Progenitor cell of endocrine pancreas (in vitro differentiated cells): ENCODE results near the gene MAD1L1. TPM values are rescaled to one million over a fixed set of nuclear protein-coding genes. Genes with fewer than 3 reads are reported as not detected.

Experiments
- DNase-seq: peaks from one replicate; pipeline ENCODE4 v3.0.0; 2021; ENCODE audit warnings: low spot score; ENCODE audit not compliant: unreplicated experiment
- H3K27ac Mint-ChIP-seq: 2 replicates; pipeline ENCODE4 v1.8.0; 2021; ENCODE audit warnings: mild to moderate bottlenecking, moderate library complexity, mixed read lengths
- H3K27me3 Mint-ChIP-seq: 2 replicates; pipeline ENCODE4 v1.8.0; 2021; ENCODE audit warnings: mixed read lengths
- H3K36me3 Mint-ChIP-seq: 2 replicates; pipeline ENCODE4 v1.8.0; 2022; ENCODE audit warnings: mixed read lengths; ENCODE audit not compliant: insufficient read depth
- H3K4me1 Mint-ChIP-seq: 2 replicates; pipeline ENCODE4 v1.8.0; 2021; ENCODE audit warnings: low read depth, mixed read lengths
- H3K4me3 Mint-ChIP-seq: 2 replicates; pipeline ENCODE4 v1.8.0; 2021; ENCODE audit warnings: low read depth, mild to moderate bottlenecking, moderate library complexity, mixed read lengths
- H3K9me3 Mint-ChIP-seq: 2 replicates; pipeline ENCODE4 v1.8.0; 2021; ENCODE audit warnings: low read depth, mixed read lengths
- total RNA-seq: library from RNA; stranded (reverse); gene quantifications from 2 replicates; pipeline ENCODE4 v1.2.1, GENCODE V29; 2021
- TF ChIP-seq, protein P1 (sequence below): fragments of 200-600 bp; sonication (generic); IDR thresholded peaks from one replicate; pipeline ENCODE4 v1.5.0; 2021; ENCODE audit warnings: antibody characterized with exemption, mild to moderate bottlenecking; ENCODE audit not compliant: unreplicated experiment

MAD1L1 gene
- total RNA-seq, 1 donor from 2014 or later: 49.8 TPM

DNA sequence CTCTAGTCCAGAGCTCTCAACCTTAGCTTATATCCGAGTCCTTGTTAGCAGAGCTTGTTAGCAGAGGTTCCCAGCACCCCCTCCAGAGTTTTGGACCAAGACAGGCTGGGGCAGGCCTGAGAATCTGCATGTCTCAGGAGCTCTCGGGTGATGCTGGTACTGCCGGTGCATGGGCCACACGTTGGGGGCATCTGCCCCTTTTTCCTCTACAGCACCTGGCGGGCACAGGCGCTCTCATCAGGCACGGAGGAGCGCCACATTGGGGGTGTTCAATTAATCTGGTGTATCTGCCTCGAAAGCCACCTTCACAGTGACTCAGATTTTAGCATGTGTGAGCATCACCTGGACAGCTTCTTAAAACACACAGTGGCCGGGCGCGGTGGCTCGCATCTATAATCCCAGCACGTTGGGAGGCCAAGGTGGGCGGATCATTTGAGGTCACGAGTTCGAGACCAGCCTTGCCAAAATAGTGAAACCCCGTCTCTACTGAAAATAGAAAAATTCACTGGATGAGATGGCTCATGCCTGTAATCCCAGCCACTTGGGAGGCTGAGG lies 445.0 kb downstream of the MAD1L1 start:
- peaks cover 3% of the 10 kb centered on the region for H3K27me3 Mint-ChIP-seq
- peaks cover 12% of the 10 kb centered on the region for H3K9me3 Mint-ChIP-seq
- no peaks in the 10 kb centered on the region for H3K36me3 Mint-ChIP-seq
- TF ChIP-seq, protein P1, sequence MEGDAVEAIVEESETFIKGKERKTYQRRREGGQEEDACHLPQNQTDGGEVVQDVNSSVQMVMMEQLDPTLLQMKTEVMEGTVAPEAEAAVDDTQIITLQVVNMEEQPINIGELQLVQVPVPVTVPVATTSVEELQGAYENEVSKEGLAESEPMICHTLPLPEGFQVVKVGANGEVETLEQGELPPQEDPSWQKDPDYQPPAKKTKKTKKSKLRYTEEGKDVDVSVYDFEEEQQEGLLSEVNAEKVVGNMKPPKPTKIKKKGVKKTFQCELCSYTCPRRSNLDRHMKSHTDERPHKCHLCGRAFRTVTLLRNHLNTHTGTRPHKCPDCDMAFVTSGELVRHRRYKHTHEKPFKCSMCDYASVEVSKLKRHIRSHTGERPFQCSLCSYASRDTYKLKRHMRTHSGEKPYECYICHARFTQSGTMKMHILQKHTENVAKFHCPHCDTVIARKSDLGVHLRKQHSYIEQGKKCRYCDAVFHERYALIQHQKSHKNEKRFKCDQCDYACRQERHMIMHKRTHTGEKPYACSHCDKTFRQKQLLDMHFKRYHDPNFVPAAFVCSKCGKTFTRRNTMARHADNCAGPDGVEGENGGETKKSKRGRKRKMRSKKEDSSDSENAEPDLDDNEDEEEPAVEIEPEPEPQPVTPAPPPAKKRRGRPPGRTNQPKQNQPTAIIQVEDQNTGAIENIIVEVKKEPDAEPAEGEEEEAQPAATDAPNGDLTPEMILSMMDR: no peak
- H3K27ac Mint-ChIP-seq: no peak overlapping the region
- DNase-seq: no peak
- no peak overlapping the region for H3K4me3 Mint-ChIP-seq
- no peaks in the 10 kb centered on the region for H3K4me1 Mint-ChIP-seq

DNA sequence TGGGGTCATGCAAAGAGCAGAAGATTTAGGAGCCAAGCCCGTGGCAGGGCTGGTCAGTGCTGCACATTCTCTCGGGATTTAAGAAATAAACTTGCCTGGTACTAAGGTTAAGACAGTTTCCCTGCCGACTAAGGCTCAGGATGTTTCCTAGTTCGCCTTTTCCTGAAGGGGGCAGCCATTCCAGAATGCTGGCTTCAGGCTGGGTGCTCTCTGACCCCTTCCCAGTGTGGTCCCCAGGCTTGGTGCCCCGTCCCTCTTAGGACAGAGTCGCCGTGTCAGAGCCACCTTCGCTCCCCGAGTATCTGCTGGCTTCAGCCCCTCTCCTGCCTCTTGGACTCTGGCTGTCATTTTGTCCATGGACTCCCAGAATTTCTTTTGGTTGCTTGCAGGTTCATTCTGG lies 445.5 kb downstream of the MAD1L1 start:
- H3K27ac Mint-ChIP-seq: no peak overlapping the region
- no peak for DNase-seq
- H3K4me1 Mint-ChIP-seq: no peaks in the 10 kb centered on the region
- TF ChIP-seq, protein P1: no peak
- peaks cover 3% of the 10 kb centered on the region for H3K27me3 Mint-ChIP-seq
- no peak overlapping the region for H3K4me3 Mint-ChIP-seq
- H3K9me3 Mint-ChIP-seq: peaks cover 9% of the 10 kb centered on the region
- no peaks in the 10 kb centered on the region for H3K36me3 Mint-ChIP-seq

DNA sequence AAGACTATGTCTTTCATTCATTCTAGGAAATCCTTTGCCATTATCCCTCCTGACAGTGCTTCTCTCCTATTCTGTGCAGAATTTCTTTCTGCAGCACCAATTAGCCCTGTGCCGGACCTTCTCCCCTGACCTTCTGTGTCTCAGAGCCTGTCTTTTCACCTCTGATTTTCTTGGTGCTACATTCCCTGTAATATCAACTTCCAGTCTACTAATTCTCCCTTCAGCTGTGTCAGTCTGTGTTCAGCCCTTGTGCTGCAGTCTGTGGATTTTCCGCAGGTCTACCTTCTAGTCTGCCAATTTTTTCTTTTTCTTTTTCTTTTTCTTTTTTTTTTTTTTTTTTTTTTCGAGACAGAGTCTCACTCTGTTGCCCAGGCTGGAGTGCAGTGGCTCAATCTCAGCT lies 446.9 kb downstream of the MAD1L1 start:
- H3K27ac Mint-ChIP-seq: no peak overlapping the region
- H3K36me3 Mint-ChIP-seq: no peaks in the 10 kb centered on the region
- TF ChIP-seq, protein P1: no peak
- peaks cover 9% of the 10 kb centered on the region for H3K9me3 Mint-ChIP-seq
- no peaks in the 10 kb centered on the region for H3K4me1 Mint-ChIP-seq
- DNase-seq: no peak
- H3K4me3 Mint-ChIP-seq: no peak overlapping the region
- H3K27me3 Mint-ChIP-seq: peaks cover 3% of the 10 kb centered on the region

DNA sequence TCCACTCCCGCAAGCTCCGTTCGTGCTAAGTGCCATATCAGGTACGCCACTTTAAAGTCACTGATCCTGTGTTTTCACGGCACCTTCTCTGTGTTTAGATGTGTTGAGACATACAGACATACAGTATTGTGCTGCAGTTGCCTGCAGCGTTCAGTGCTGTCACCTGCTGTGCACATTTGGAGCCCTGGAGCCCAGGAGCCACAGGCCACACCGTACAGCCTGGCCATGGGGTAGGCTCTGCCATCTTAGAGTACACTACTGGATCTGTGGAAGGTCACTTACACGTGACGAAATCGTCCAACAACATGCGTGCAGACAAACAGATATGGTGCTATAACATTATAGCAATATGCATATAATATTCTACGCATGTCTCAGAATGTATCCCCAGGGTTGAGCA lies 451.4 kb downstream of the MAD1L1 start:
- peaks cover 20% of the 10 kb centered on the region for H3K9me3 Mint-ChIP-seq
- TF ChIP-seq, protein P1: no peak
- no peak for DNase-seq
- H3K27ac Mint-ChIP-seq: no peak overlapping the region
- peaks cover 5% of the 10 kb centered on the region for H3K36me3 Mint-ChIP-seq
- H3K4me3 Mint-ChIP-seq: no peak overlapping the region
- peaks cover 6% of the 10 kb centered on the region for H3K27me3 Mint-ChIP-seq
- no peaks in the 10 kb centered on the region for H3K4me1 Mint-ChIP-seq

DNA sequence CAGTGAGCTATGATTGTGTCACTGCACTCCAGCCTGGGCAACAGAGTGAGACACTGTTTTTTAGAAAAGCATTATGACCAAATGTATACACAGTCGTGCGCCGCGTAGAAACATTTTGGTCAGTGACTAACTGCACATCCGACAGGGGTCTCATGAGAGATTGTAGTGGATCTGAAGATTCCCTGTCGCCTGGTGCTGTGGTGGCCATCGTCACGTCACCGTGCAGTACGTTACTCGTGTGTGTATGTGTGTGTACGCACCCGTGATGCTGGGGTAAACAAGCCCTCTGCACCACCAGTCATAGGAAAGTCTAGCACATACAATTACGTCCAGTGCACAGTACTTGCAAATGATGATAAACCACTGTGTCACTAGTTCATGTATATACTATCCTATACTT lies 453.3 kb downstream of the MAD1L1 start:
- Mint-ChIP-seq H3K9me3 (peaks cover 18% of the 10 kb centered on the region), H3K4me3 (no peak overlapping the region), H3K36me3 (peaks cover 5% of the 10 kb centered on the region), H3K27ac (no peak overlapping the region), H3K4me1 (no peaks in the 10 kb centered on the region), H3K27me3 (peaks cover 6% of the 10 kb centered on the region)
- TF ChIP-seq, protein P1: no peak
- DNase-seq: no peak
